RWPE2 (cell line): Measurements from ENCODE around the gene TENM4.

Experiments
- ATAC-seq: fragments of 200-7000 bp; cut with Tn5 transposase; 3 replicates; pipeline ENCODE4 v1.9.1; 2021; ENCODE audit warnings: low read depth
- DNase-seq: peaks from one replicate; pipeline ENCODE4 v3.0.0-alpha.2; 2020; ENCODE audit warnings: low spot score
- H3K27ac ChIP-seq: fragments of 450-650 bp; 2 replicates; pipeline ENCODE4 v1.5.1; 2017; ENCODE audit warnings: mild to moderate bottlenecking; ENCODE audit not compliant: poor library complexity, severe bottlenecking
- H3K27me3 ChIP-seq: fragments of 250-450 bp; sonication (Bioruptor Pico); 2 replicates; pipeline ENCODE4 v1.5.1; 2021; ENCODE audit warnings: mild to moderate bottlenecking, moderate library complexity; ENCODE audit not compliant: insufficient read depth, poor library complexity, severe bottlenecking
- H3K36me3 ChIP-seq: fragments of 250-450 bp; sonication (Bioruptor Pico); 2 replicates; pipeline ENCODE4 v1.5.1; 2020; ENCODE audit warnings: low read depth, mild to moderate bottlenecking, moderate library complexity
- H3K4me1 ChIP-seq: fragments of 250-450 bp; sonication (Bioruptor Pico); 2 replicates; pipeline ENCODE4 v1.5.1; 2021; ENCODE audit warnings: mild to moderate bottlenecking, moderate library complexity; ENCODE audit not compliant: insufficient read depth, poor library complexity, severe bottlenecking
- H3K4me3 ChIP-seq: fragments of 250-450 bp; sonication (Bioruptor Pico); 2 replicates; pipeline ENCODE4 v1.5.1; 2021; ENCODE audit warnings: mild to moderate bottlenecking, moderate library complexity; ENCODE audit not compliant: severe bottlenecking
- H3K9me3 ChIP-seq: fragments of 250-450 bp; sonication (Bioruptor Pico); 2 replicates; pipeline ENCODE4 v1.5.1; 2021; ENCODE audit warnings: mild to moderate bottlenecking, moderate library complexity; ENCODE audit not compliant: severe bottlenecking
- TF ChIP-seq, protein P1 (sequence below): fragments of 450-650 bp; IDR thresholded peaks from one replicate; pipeline ENCODE4 v1.5.1; 2017; ENCODE audit warnings: mild to moderate bottlenecking, moderate library complexity; ENCODE audit not compliant: poor library complexity, severe bottlenecking

TENM4 gene

DNA sequence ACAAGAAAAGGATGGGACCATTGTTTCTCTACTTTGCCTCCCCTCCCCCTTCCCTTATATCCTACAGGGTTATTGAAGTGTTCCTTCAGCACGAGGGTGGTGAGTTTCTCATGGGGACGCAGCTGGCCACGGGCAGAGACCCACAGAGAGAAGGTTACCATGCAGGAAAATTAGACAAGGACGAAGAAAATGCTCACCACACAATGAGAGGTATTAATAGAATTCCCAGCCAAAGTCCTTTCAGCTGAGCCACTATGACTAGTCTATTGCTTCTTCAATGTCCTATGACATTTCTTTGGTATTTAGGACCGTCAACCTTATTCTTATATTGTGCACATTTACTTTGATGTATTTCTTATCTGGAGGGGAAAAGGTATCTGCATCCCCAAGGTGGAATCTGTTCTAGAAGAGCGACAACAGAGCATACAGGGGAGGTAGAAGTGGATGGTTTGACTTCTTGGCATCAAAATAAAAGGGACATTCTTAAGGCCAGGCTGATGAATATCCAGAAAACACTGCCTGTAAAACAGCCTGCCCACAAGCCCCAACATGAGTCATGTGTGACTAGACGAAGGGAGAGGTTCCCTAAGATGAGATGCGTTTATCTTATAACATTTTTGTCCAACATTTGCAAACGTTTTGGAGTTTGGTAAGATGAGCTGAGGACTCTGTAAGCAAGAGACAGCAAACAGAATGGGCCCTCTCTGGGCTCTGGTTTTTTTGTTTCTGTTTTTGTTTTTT lies 656.3 kb downstream of the TENM4 start:
- H3K9me3 ChIP-seq: no peaks in the 10 kb centered on the region
- no peak overlapping the region for H3K27ac ChIP-seq
- no peaks in the 10 kb centered on the region for H3K27me3 ChIP-seq
- DNase-seq (no peak), ATAC-seq (peak; percentile 76)
- no peak overlapping the region for H3K4me3 ChIP-seq
- TF ChIP-seq, protein P1, sequence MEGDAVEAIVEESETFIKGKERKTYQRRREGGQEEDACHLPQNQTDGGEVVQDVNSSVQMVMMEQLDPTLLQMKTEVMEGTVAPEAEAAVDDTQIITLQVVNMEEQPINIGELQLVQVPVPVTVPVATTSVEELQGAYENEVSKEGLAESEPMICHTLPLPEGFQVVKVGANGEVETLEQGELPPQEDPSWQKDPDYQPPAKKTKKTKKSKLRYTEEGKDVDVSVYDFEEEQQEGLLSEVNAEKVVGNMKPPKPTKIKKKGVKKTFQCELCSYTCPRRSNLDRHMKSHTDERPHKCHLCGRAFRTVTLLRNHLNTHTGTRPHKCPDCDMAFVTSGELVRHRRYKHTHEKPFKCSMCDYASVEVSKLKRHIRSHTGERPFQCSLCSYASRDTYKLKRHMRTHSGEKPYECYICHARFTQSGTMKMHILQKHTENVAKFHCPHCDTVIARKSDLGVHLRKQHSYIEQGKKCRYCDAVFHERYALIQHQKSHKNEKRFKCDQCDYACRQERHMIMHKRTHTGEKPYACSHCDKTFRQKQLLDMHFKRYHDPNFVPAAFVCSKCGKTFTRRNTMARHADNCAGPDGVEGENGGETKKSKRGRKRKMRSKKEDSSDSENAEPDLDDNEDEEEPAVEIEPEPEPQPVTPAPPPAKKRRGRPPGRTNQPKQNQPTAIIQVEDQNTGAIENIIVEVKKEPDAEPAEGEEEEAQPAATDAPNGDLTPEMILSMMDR: no peak
- H3K4me1 ChIP-seq: no peaks in the 10 kb centered on the region
- no peaks in the 10 kb centered on the region for H3K36me3 ChIP-seq

DNA sequence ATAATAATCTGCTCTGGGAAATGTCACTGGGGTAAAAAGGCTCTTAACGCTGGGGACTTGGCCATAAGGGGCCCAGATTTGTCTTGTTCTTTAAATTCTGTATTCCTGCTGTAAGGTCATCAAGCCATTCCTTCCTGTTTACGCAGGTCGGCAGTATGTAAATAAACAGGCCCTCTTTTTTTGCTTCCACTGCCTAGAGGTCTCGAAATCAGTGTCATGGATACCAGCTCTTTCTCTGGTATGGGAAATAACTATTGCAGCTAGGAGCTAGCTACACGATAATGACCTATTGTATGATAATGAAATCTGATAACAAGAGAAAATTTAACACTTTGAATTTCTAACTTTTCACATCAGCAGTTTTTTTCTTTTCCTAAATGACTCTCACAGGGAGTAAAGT lies 657.0 kb downstream of the TENM4 start:
- TF ChIP-seq, protein P1: no peak
- Histone ChIP-seq H3K4me3 (no peak overlapping the region), H3K27ac (no peak overlapping the region), H3K36me3 (no peaks in the 10 kb centered on the region), H3K4me1 (no peaks in the 10 kb centered on the region), H3K27me3 (no peaks in the 10 kb centered on the region), H3K9me3 (no peaks in the 10 kb centered on the region)
- ATAC-seq (no peak), DNase-seq (no peak)

DNA sequence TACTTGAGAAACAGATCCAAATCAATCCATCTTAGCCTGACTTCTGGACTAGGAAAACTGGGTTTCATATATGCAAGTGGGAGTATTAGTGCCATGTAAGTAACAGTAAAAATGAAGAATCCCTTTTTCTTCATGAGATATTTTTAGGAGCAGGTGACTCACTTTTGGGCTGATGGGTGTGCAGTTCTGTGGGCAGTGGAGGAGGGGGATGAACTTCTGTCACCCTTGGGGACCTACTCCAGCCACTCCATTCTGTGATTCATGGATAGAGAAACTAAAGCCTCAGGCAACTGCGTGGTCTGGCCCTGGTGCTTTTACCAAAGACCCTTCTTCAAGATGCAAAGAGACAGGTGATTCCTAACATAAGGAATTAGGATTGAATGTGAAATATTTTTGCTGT lies 657.5 kb downstream of the TENM4 start:
- H3K4me1 ChIP-seq: no peaks in the 10 kb centered on the region
- H3K4me3 ChIP-seq: no peak overlapping the region
- no peak overlapping the region for H3K27ac ChIP-seq
- H3K36me3 ChIP-seq: no peaks in the 10 kb centered on the region
- TF ChIP-seq, protein P1: no peak
- ATAC-seq (no peak), DNase-seq (no peak)
- no peaks in the 10 kb centered on the region for H3K27me3 ChIP-seq
- H3K9me3 ChIP-seq: no peaks in the 10 kb centered on the region

DNA sequence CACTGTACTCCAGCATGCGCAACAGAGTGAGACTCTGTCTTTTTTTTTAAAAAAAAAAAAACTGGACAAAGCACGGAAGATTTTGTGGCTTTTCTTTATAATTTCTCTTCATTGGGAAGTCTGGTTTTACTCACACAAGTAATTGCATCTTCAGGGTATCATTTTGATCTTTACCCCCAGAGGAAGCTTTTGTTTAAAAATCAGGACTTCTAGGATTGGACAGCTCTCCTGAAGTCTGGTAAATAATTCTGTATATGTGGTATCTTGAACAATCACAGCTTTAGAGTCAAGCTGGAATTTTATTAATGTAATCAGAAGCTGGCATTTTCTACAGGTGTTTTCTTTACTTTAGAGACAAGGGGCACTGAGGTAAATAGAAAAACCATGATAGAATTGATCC lies 658.1 kb downstream of the TENM4 start:
- no peak for ATAC-seq
- H3K36me3 ChIP-seq: no peaks in the 10 kb centered on the region

DNA sequence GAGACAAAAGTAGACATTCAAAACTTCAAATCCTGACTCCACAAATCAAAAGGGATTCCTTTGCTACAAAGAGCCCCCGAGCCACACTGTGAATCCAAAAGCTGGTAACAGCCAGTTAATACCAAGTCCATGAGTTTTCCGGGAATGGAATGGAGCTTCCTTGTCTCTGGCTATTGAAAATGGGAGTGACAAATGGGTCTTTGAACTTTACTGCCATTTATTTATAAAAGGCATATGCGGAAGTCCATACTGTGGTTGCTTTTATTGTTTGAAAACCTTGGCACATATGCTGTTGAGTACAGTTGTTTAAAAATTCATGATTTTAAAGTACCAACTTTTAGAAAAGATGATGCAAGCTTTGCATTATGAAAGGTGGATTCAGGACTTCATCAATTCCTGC lies 659.9 kb downstream of the TENM4 start:
- DNase-seq (no peak), ATAC-seq (no peak)
- no peaks in the 10 kb centered on the region for H3K4me1 ChIP-seq
- H3K36me3 ChIP-seq: no peaks in the 10 kb centered on the region
- no peak overlapping the region for H3K4me3 ChIP-seq
- TF ChIP-seq, protein P1: no peak
- H3K9me3 ChIP-seq: no peaks in the 10 kb centered on the region
- H3K27me3 ChIP-seq: no peaks in the 10 kb centered on the region
- H3K27ac ChIP-seq: no peak overlapping the region

More for the DNA sequence above, 658.1 kb downstream of the TENM4 start:
- Histone ChIP-seq H3K4me3 (no peak overlapping the region), H3K27ac (no peak overlapping the region), H3K27me3 (no peaks in the 10 kb centered on the region), H3K4me1 (no peaks in the 10 kb centered on the region), H3K9me3 (no peaks in the 10 kb centered on the region)
- TF ChIP-seq, protein P1: no peak
- DNase-seq: no peak
